ENCODE results near the gene GIT2. TPM values are rescaled to one million over a fixed set of nuclear protein-coding genes. Genes with fewer than 3 reads are reported as not detected.
A peak's percentile ranks its signal among the peaks of the same experiment; 100 is the strongest.

The GIT2 gene
- total RNA-seq, 1 experiment from 2014 or later, result 21.7 TPM

DNA sequence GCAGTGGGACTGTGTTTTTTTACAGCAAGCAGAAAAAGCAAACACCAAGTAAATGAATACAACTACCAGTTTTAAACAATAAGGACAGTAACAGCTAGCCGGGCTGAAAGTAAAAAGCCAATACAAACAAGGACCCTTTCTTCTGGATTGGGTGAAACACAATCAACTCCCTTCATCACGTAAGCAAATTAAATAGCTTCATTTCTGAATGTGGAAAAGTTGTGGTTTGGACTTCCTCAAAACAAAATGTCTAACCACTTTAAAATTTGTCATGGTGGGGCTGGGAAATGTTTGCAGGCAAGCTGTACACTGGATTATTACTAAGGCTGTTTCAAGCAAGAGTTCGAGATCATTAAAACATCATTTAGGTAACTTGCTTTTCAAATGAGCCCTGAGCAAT, 48.6 kb downstream of the GIT2 start:
- Mint-ChIP-seq H3K36me3 (peaks cover 24% of the 10 kb centered on the region), H3K27me3 (ENCODE audit: low read depth) (no peaks in the 10 kb centered on the region), H3K27ac (peak overlapping the region; percentile 92; the same call in 1 of the 2 replicates), H3K9me3 (no peaks in the 10 kb centered on the region), H3K4me3 (no peak overlapping the region), H3K4me1 (peaks cover 30% of the 10 kb centered on the region)
- POLR2A ChIA-PET, result no interaction called here
- no peak for ATAC-seq
- DNase-seq (ENCODE audit: low spot score), result no peak
- TF ChIP-seq KAT7 (CRISPR knock-in tag; IDR thresholded peaks at IDR 0.05; ENCODE audit: borderline replicate concordance), result no peak
- TF ChIP-seq FOXJ3 (CRISPR knock-in tag; IDR thresholded peaks at IDR 0.05; ENCODE audit: borderline replicate concordance), result no peak
- CTCF ChIA-PET, result interaction anchor here (1.0 to 1.1 kb wide), 2 partner anchors 104 to 484 kb away, joined by 3 read pairs; no protein-coding TSS in a partner anchor

DNA sequence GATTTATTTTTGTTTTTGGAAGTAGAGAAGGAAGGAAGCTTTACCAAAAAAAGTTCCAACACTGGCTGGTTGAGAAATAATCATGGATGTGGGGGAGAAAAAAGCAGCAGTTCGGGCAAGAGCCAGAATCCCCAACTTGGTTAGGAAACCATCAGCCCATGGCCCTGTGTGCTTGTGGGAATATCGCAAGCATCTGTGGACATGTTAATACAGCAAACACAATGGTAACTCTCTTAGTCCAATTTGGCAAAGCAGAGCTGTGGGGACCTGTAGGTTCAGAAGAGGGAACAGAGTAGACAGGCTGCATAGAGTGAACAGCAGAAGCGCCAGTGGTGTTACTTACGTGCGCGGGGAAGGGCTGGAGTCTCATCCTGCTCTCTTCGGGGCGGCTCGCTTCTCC, 49.3 kb downstream of the GIT2 start:
- H3K27ac Mint-ChIP-seq, result peak overlapping the region; percentile 92
- DNase-seq (ENCODE audit: low spot score) (no peak), ATAC-seq (no peak)
- POLR2A ChIA-PET, result no interaction called here
- peaks cover 18% of the 10 kb centered on the region for H3K36me3 Mint-ChIP-seq
- no peak for TF ChIP-seq FOXK1 (CRISPR knock-in tag; IDR thresholded peaks at IDR 0.05)
- TF ChIP-seq, protein P1, sequence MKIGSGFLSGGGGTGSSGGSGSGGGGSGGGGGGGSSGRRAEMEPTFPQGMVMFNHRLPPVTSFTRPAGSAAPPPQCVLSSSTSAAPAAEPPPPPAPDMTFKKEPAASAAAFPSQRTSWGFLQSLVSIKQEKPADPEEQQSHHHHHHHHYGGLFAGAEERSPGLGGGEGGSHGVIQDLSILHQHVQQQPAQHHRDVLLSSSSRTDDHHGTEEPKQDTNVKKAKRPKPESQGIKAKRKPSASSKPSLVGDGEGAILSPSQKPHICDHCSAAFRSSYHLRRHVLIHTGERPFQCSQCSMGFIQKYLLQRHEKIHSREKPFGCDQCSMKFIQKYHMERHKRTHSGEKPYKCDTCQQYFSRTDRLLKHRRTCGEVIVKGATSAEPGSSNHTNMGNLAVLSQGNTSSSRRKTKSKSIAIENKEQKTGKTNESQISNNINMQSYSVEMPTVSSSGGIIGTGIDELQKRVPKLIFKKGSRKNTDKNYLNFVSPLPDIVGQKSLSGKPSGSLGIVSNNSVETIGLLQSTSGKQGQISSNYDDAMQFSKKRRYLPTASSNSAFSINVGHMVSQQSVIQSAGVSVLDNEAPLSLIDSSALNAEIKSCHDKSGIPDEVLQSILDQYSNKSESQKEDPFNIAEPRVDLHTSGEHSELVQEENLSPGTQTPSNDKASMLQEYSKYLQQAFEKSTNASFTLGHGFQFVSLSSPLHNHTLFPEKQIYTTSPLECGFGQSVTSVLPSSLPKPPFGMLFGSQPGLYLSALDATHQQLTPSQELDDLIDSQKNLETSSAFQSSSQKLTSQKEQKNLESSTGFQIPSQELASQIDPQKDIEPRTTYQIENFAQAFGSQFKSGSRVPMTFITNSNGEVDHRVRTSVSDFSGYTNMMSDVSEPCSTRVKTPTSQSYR (CRISPR knock-in tag; IDR thresholded peaks at IDR 0.05), result no peak
- no peak for TF ChIP-seq ZNF396 (CRISPR knock-in tag; IDR thresholded peaks at IDR 0.05; ENCODE audit: borderline replicate concordance)
- no peak for TF ChIP-seq ESRRA (CRISPR knock-in tag; IDR thresholded peaks at IDR 0.05; ENCODE audit: borderline replicate concordance)
- TF ChIP-seq FOXP1 (CRISPR knock-in tag; IDR thresholded peaks at IDR 0.05; ENCODE audit: borderline replicate concordance), result no peak
- TF ChIP-seq, protein P2, sequence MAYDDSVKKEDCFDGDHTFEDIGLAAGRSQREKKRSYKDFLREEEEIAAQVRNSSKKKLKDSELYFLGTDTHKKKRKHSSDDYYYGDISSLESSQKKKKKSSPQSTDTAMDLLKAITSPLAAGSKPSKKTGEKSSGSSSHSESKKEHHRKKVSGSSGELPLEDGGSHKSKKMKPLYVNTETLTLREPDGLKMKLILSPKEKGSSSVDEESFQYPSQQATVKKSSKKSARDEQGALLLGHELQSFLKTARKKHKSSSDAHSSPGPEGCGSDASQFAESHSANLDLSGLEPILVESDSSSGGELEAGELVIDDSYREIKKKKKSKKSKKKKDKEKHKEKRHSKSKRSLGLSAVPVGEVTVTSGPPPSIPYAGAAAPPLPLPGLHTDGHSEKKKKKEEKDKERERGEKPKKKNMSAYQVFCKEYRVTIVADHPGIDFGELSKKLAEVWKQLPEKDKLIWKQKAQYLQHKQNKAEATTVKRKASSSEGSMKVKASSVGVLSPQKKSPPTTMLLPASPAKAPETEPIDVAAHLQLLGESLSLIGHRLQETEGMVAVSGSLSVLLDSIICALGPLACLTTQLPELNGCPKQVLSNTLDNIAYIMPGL (CRISPR knock-in tag; IDR thresholded peaks at IDR 0.05), result no peak
- TF ChIP-seq, protein P3, sequence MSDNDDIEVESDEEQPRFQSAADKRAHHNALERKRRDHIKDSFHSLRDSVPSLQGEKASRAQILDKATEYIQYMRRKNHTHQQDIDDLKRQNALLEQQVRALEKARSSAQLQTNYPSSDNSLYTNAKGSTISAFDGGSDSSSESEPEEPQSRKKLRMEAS (CRISPR knock-in tag; IDR thresholded peaks at IDR 0.05), result no peak
- no peak for TF ChIP-seq HMGA2 (CRISPR knock-in tag; IDR thresholded peaks at IDR 0.05)
- TF ChIP-seq, protein P4, sequence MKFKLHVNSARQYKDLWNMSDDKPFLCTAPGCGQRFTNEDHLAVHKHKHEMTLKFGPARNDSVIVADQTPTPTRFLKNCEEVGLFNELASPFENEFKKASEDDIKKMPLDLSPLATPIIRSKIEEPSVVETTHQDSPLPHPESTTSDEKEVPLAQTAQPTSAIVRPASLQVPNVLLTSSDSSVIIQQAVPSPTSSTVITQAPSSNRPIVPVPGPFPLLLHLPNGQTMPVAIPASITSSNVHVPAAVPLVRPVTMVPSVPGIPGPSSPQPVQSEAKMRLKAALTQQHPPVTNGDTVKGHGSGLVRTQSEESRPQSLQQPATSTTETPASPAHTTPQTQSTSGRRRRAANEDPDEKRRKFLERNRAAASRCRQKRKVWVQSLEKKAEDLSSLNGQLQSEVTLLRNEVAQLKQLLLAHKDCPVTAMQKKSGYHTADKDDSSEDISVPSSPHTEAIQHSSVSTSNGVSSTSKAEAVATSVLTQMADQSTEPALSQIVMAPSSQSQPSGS (CRISPR knock-in tag; IDR thresholded peaks at IDR 0.05; ENCODE audit: borderline replicate concordance, low read depth), result no peak
- TF ChIP-seq JUN (CRISPR knock-in tag; IDR thresholded peaks at IDR 0.05), result no peak
- TF ChIP-seq GTF2I (CRISPR knock-in tag; conservative IDR thresholded peaks at IDR 0.05), result no peak
- TF ChIP-seq, protein P5, sequence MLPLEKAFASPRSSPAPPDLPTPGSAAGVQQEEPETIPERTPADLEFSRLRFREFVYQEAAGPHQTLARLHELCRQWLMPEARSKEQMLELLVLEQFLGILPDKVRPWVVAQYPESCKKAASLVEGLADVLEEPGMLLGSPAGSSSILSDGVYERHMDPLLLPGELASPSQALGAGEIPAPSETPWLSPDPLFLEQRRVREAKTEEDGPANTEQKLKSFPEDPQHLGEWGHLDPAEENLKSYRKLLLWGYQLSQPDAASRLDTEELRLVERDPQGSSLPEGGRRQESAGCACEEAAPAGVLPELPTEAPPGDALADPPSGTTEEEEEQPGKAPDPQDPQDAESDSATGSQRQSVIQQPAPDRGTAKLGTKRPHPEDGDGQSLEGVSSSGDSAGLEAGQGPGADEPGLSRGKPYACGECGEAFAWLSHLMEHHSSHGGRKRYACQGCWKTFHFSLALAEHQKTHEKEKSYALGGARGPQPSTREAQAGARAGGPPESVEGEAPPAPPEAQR (CRISPR knock-in tag; IDR thresholded peaks at IDR 0.05), result no peak
- no peak for TF ChIP-seq SOX15 (CRISPR knock-in tag; IDR thresholded peaks at IDR 0.05)
- TF ChIP-seq, protein P6, sequence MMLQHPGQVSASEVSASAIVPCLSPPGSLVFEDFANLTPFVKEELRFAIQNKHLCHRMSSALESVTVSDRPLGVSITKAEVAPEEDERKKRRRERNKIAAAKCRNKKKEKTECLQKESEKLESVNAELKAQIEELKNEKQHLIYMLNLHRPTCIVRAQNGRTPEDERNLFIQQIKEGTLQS (CRISPR knock-in tag; conservative IDR thresholded peaks at IDR 0.05), result no peak
- TF ChIP-seq, protein P7, sequence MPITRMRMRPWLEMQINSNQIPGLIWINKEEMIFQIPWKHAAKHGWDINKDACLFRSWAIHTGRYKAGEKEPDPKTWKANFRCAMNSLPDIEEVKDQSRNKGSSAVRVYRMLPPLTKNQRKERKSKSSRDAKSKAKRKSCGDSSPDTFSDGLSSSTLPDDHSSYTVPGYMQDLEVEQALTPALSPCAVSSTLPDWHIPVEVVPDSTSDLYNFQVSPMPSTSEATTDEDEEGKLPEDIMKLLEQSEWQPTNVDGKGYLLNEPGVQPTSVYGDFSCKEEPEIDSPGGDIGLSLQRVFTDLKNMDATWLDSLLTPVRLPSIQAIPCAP (CRISPR knock-in tag; IDR thresholded peaks at IDR 0.05), result no peak
- TF ChIP-seq, protein P8, sequence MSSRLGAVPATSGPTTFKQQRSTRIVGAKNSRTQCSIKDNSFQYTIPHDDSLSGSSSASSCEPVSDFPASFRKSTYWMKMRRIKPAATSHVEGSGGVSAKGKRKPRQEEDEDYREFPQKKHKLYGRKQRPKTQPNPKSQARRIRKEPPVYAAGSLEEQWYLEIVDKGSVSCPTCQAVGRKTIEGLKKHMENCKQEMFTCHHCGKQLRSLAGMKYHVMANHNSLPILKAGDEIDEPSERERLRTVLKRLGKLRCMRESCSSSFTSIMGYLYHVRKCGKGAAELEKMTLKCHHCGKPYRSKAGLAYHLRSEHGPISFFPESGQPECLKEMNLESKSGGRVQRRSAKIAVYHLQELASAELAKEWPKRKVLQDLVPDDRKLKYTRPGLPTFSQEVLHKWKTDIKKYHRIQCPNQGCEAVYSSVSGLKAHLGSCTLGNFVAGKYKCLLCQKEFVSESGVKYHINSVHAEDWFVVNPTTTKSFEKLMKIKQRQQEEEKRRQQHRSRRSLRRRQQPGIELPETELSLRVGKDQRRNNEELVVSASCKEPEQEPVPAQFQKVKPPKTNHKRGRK (CRISPR knock-in tag; IDR thresholded peaks at IDR 0.05; ENCODE audit: borderline replicate concordance), result no peak
- no peak for TF ChIP-seq CREM (CRISPR knock-in tag; IDR thresholded peaks at IDR 0.05)
- no peak for TF ChIP-seq JAZF1 (CRISPR knock-in tag; IDR thresholded peaks at IDR 0.05)
- no peak for TF ChIP-seq RELA (CRISPR knock-in tag; IDR thresholded peaks at IDR 0.05; ENCODE audit: borderline replicate concordance)
- CTCF ChIA-PET, result interaction anchor here (0.7 to 1.5 kb wide), 5 partner anchors 19 to 484 kb away, joined by 3 to 5 read pairs (median 3); no protein-coding TSS in a partner anchor
- H3K27me3 Mint-ChIP-seq (ENCODE audit: low read depth), result no peaks in the 10 kb centered on the region
- no peaks in the 10 kb centered on the region for H3K9me3 Mint-ChIP-seq
- H3K4me1 Mint-ChIP-seq, result peaks cover 30% of the 10 kb centered on the region
- no peak overlapping the region for H3K4me3 Mint-ChIP-seq

Data from WTC11 (cell line).